ENCODE data around the gene CALR3.
"Not testable (repeated sequence)": the region's sequence is repeated elsewhere in the genome, so short reads cannot be mapped to it uniquely, and the experiment has no call there.

CALR3 gene

DNA sequence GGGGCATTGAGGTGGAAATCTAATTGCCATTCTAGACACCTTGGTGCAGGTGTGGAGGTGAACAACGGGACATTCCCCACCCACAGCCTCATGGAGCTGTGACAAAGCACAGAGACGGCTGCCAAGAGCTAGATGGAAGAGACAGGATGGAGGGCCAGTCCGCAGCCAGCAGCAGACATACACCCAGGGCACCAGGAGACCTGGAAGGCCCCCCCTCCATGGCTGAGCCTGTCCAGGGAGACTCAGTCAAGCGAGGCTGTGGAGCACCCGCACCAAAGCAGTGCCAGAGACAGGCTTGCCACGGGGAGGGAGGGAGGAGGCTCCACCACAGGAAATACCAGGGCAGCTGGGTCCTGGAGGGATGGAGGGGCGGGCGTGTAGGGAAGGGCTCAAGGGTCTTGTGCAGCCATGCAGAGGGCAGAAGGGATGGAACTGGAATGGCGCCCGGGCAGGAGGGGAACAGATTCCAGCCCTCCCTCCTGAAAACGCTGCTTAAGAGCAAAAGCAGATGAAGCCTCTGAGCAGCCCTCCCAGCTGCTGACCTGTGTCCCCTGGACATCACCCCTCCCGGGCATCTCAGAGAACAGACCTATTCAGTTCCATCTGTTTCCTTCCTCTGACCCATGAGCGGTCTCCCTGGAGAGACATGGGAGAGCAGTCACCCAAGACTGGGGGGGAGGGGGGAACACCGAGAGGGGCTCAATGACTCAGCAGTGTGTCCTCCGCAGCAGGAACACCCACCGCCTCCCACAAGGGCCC lies 38.6 kb downstream of the CALR3 start:
- DNase-seq = peak; percentile 79

DNA sequence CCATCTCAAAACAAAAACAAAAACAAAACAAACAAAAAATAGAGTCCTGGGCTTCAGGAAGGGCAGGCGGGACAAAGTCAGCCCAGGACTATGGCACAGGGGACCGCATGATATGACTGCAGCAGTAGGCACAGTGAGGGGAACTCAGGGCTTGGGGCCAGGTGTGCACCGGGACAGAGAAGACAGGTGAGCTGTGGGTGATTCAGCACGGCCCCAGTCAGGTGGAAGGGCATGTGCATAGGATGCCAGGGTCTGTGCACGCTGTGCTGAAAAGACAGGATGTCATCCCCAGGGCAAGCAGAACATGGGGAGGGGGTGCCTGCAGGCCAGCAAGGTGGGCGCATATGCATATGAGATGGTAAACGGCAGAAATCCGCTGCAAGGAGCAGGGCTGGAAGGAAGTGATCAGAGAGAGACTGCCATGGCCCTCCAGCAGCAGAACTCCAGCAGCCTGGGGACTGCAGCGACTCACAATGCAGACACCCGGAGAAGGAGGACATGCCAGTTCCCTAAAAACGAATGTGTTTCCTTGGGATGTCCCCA lies 39.2 kb downstream of the CALR3 start:
- DNase-seq = no peak

DNA sequence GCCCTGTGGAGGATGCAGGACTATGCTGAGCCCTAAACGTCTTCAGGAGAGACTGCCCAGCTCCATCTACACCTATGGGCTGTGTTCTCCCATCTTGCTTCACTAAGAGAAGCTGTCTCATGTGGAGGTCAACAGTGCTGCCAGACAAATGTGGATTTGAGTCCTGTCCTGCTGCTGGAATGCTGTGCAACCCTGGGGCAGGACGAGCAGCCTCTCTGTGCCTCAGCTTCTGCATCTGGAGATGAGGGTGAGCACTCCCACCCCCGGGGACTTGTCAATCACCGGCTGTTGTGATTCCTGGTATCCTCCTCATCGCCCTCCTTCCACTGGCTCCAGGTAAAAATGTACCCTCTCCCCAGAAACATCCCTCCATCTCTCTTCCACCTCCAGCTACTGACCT lies 40.5 kb downstream of the CALR3 start:
- no peak for DNase-seq

- DNase-seq = no peak
Observed at GRCh38 chr19:16454351-16454918, 41.5 kb downstream of the CALR3 start.

DNA sequence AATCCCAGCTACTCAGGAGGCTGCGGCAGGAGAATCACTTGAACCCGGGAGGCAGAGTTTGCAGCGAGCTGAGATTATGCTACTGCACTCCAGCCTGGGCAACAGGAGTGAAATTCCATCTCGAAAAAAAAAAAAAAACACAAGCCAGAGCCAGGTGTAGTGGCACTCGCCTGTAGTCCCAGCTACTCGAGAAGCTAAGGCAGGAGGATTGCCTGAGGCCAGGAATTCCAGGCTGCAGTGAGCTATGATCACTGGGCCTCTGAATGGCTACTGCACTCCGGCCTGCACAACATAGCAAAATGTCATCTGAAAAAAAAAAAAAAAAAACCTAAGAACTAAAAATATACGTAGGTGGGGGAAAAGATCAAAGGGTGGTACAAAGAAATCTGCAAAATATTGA lies 43.6 kb downstream of the CALR3 start:
- no peak for DNase-seq

GRCh38 chr19:16449330-16449961 lies 46.5 kb downstream of the CALR3 start:
- DNase-seq = no peak

DNA sequence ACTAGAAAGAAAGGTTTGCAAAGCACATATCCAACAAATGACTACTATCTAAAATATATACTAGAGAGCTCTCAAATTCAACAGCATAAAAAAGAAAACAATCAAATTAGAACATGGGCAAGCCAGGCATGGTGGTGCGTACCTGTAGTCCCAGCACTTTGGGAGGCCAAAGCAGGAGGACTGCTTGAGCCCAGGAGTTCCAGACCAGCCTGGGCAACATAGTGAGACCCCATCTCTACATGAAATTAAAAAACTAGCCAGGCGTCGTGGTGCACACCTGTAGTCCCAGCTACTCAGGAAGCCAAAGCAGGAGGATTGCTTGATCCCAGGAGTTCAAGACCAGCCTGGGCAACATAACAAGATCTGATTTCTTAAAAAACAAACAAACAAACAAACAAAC lies 47.1 kb downstream of the CALR3 start:
- not testable (repeated sequence) for DNase-seq

GRCh38 chr19:16446724-16447368 lies 49.1 kb downstream of the CALR3 start:
- peak; percentile 74 for DNase-seq

GRCh38 chr19:16446108-16446723 lies 49.8 kb downstream of the CALR3 start:
- no peak for DNase-seq

DNA sequence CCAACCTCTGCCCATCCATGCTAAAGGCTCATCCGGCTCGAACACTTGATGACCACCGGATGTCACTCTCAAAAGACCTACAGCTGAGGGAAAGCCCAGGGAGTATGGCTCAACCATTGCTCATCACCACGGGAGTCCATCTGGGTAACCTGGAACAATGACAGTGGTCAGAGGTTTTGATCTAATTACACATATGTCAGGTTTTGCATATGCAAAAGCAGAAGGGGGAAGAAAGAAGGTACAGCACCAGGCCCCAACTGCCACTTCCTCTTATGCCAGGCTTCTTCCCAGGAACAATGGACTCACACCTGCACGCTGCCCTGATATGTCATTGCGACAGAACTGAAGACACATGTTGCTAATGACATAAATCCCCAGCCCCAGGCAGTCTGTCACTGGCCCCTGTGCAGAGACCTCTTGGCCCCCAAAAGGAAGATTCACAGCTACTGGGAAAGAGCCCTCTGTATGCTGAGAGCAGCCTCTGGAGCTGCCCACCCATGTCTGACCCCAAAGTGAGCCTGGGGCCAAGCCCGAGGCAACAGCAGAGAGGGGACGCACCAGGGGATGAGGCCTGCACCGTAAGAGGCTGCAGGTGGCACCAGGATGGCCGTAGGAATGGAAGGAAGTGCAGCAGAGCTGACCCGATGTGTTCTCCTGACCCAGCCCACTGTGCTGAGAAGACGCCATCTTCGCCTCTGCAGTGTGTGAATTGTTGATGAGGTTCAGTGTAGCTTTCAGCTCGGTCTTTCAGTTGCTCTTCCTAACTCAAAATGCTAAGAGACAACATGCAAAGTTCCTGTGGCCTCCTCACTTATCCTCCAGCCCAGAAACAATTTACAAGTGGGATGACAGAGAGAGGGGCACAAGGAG lies 50.5 kb downstream of the CALR3 start:
- no peak for DNase-seq

- DNase-seq = no peak
Observed at GRCh38 chr19:16444269-16444600, 51.7 kb downstream of the CALR3 start.

DNA sequence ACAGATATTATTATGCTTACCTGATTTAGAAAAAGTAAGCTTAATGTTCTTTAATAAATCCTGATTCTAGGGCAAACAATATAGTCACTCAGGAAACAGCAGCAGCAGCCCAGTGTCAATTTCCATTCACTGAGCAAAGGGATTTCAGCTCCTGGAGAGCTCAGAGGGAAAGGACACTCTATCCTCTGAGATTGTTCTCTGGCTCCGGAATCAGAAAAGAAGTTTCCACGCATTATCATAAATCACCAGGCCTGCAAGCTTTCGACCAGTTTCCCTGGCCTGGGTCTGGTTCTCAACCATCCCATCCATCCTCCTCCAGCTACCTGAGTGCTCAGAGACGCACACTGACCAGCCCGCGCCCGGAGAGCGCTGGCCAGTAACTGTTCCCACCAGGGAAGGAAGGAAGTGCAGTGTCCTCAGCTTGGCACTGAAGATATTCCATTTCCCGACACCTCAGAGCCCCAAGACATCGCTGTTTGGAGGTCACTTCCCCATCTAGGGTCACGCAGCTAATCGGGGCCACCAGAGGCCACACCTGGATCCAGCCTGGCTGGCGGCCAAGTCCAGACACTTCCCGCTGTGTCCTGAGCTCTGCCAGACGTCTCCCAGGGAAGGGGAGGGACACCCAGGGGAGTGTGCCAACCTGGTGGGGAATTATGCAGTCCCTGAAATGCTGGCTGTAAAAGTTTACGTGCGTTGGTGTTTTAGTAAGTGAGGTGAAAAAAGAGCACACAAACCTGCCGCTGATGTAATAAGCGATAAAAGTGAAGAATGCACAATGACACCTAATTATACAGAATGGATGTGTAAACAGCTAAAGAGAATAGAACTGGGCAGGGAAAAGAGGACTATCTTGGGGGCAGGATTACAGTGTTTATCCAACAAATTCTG lies 53.3 kb downstream of the CALR3 start:
- DNase-seq = no peak

DNA sequence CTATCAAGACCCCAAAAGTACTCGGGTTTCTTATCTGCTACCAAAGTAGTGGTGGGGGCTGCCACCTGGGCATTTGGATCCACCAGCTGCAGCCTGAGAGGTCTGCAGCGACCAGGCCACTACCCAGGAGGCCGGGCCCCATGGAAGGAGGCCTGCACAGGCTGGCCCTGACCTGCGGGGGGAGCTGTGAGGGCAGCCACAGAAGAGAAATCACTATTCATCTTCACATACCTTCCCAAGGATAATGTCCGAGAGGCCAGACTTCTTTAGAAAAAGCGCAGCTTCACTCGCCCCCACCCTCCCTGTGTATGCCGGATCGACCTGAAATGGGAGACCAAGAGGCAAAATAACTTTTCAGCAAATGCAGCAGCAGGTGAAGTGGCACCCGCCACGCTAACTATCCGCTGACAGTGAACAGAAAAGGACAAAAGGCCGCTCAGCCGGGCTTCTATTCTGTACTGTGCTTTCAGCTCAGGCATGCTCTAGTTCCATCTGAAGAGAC lies 54.3 kb downstream of the CALR3 start:
- no peak for DNase-seq

GRCh38 chr19:16436780-16437332 lies 59.1 kb downstream of the CALR3 start:
- DNase-seq = no peak

- no peak for DNase-seq
Observed at GRCh38 chr19:16435999-16436650, 59.8 kb downstream of the CALR3 start.

DNA sequence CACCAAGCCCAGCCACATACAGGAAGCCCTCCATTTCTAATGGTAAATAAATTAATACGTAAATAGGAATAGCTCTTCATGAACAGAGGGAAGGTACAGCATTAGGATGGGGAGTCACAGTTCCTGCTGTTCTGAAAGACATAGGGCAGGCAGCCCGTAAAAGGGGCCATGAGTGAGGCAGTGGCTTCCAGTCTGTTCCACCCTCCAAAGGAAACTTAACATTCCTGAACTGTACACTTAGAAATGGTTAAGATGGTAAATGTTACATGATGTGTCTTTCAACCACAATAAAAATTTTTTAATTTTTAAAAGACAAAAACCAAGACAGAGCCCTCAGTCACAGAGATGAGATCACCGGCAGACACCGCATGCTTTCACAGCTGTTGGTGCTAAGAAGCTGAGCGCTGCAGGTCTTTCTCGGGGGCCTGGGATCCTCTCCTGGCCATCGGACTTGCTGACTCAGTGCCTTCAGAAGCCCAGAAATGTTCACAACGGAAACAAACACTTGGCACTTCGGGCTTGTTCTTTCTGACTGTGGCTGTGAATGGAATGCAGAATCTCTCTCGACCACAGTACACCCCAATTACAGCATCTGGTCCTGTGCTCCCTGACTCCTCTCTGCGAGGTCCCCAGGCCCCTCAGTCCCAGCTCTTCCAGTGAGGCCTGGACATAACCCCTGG lies 60.6 kb downstream of the CALR3 start:
- no peak for DNase-seq

DNA sequence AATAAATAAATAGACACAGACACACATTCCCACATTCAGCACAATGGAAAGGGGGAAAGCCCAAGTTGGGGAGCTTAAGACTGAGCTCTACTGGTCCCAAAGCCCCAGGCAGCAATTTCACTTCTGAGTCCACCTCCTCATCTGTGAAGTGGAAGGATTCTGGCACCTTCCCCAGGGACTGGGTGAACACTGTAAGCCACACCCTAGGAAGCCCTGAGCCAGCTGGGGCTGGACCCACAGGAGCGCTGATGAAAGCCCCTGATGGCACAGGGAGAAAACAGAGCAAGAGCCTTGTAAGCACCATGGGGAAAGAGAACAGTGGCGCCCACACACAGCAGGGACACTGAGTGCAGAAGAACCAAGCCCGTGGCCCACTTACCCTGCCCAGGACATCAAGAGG lies 62.0 kb downstream of the CALR3 start:
- DNase-seq = no peak

DNA sequence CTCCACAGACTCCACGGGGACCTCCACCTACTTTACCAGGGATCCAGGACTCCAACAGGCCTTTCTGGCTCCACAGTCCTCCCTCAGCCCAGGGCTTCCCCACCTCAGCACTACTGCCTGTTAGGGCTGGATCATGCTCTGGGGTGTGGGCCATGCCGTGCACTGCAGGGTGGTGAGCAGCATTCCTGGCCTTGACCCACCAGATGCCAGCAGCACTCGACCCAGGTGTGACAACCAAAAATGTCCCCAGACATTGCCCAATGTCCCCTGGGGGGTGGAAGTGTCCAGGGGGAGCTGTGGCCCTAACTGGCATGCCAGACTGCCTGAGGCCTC lies 66.2 kb downstream of the CALR3 start:
- DNase-seq = no peak

DNA sequence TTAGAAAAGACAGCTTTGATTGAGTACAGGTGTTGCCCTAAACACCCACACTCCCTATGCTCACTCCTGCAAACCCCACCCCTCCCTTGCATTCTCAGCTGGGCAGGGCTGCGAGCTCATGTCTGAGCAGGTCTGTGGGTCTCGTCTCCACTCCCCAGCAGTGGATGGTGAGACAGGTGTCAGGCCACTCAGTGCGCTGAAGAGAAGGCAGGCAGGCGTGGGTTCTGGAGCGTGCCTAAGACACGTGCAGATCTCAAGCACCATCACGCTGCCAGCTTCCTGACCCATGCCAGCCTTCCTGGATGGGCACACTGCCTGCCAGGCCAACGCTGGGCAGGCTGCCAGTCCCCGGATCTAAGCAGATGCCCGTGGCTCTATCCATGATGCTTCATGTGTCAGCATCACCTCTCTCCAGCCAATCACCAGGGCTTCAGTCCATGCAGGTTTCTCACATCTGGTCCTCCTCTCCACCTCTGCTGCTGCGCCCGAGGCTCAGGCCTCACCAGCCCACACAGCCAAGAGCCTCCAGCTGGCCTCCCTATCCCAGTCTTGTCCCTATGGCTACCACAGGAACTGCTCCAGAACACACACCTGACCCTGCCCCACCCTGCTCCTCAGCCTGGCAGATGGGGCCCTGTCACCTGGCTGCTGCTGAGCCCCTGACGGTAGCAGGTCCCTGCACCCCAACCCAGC lies 66.8 kb downstream of the CALR3 start:
- DNase-seq = no peak

Measured in left hindlimb (tissue), 1 donor.